GM18505 (cell line): Measurements from ENCODE around the gene MAP3K9.

Source experiments
- ATAC-seq: cut with Tn5 transposase; IDR thresholded peaks from one replicate; pipeline ENCODE4 v1.9.1; 2021; ENCODE audit not compliant: unreplicated experiment
- POLR2A ChIP-seq: IDR thresholded peaks from 4 replicates; pipeline ENCODE4 v1.6.1; 2011; ENCODE audit warnings: borderline replicate concordance; ENCODE audit not compliant: insufficient read depth, insufficient read length; ENCODE audit errors: extremely low read depth

The MAP3K9 gene

GRCh38 chr14:70748422-70748821, 60.9 kb downstream of the MAP3K9 start:
- TF ChIP-seq POLR2A: no peak
- ATAC-seq: no peak

GRCh38 chr14:70744641-70745040, 64.7 kb downstream of the MAP3K9 start:
- ATAC-seq: no peak
- no peak for TF ChIP-seq POLR2A

- no peak for ATAC-seq
- no peak for TF ChIP-seq POLR2A
Observed at GRCh38 chr14:70742316-70742715, 67.0 kb downstream of the MAP3K9 start.

GRCh38 chr14:70741482-70741881, 67.8 kb downstream of the MAP3K9 start:
- no peak for TF ChIP-seq POLR2A
- ATAC-seq: no peak

GRCh38 chr14:70735043-70735442, 74.3 kb downstream of the MAP3K9 start:
- no peak for ATAC-seq

GRCh38 chr14:70731447-70732239, 77.7 kb downstream of the MAP3K9 start:
- no peak for TF ChIP-seq POLR2A

More at GRCh38 chr14:70735043-70735442, 74.3 kb downstream of the MAP3K9 start:
- no peak for TF ChIP-seq POLR2A

GRCh38 chr14:70730393-70730792, 78.9 kb downstream of the MAP3K9 start:
- no peak for ATAC-seq
- TF ChIP-seq POLR2A: no peak

More at GRCh38 chr14:70731447-70732239, 77.7 kb downstream of the MAP3K9 start:
- ATAC-seq: no peak

GRCh38 chr14:70726651-70727375, 82.5 kb downstream of the MAP3K9 start:
- no peak for TF ChIP-seq POLR2A
- no peak for ATAC-seq

- no peak for ATAC-seq
- no peak for TF ChIP-seq POLR2A
Observed at GRCh38 chr14:70724944-70725343, 84.4 kb downstream of the MAP3K9 start.

GRCh38 chr14:70724110-70724509, 85.2 kb downstream of the MAP3K9 start:
- ATAC-seq: no peak
- no peak for TF ChIP-seq POLR2A

GRCh38 chr14:70723276-70723675, 86.0 kb downstream of the MAP3K9 start:
- no peak for TF ChIP-seq POLR2A
- no peak for ATAC-seq

- TF ChIP-seq POLR2A: no peak
- ATAC-seq: no peak
Observed at GRCh38 chr14:70722418-70722817, 86.9 kb downstream of the MAP3K9 start.

GRCh38 chr14:70721542-70721941, 87.8 kb downstream of the MAP3K9 start:
- no peak for TF ChIP-seq POLR2A
- no peak for ATAC-seq
